Measurements from ENCODE around the gene KCTD2.
"Not testable (repeated sequence)": the region's sequence is repeated elsewhere in the genome, so short reads cannot be mapped to it uniquely, and the experiment has no call there.

Gene KCTD2

DNA sequence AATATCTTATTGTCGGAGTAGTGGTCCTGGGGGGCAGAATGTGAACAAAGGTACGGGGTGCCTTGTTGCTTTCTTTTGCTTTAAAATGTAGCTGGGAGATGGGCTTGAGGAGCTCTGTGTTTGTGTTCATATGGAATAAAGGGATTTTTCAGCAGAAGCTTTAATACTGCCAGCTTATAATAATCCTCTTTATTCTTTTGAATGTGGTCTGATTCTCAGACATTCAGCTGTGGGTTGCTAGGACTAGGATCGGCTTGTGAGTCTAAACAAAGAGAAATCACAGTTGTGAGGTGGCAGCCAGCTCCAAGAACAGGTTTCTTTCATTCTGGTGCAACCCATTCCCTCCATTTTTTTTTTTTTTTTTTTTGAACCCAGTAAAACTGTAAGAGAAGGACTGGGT is 27.3 kb upstream of the KCTD2 start:
- H3K4me3 ChIP-seq (ENCODE audit: control insufficient read depth, low read depth, low read length), result no peak overlapping the region
- DNase-seq (ENCODE audit: low read depth), result no peak
- TF ChIP-seq, protein P1, sequence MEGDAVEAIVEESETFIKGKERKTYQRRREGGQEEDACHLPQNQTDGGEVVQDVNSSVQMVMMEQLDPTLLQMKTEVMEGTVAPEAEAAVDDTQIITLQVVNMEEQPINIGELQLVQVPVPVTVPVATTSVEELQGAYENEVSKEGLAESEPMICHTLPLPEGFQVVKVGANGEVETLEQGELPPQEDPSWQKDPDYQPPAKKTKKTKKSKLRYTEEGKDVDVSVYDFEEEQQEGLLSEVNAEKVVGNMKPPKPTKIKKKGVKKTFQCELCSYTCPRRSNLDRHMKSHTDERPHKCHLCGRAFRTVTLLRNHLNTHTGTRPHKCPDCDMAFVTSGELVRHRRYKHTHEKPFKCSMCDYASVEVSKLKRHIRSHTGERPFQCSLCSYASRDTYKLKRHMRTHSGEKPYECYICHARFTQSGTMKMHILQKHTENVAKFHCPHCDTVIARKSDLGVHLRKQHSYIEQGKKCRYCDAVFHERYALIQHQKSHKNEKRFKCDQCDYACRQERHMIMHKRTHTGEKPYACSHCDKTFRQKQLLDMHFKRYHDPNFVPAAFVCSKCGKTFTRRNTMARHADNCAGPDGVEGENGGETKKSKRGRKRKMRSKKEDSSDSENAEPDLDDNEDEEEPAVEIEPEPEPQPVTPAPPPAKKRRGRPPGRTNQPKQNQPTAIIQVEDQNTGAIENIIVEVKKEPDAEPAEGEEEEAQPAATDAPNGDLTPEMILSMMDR (conservative IDR thresholded peaks at IDR 0.05; ENCODE audit: control insufficient read depth, insufficient read depth, low read depth, low read length), result no peak

DNA sequence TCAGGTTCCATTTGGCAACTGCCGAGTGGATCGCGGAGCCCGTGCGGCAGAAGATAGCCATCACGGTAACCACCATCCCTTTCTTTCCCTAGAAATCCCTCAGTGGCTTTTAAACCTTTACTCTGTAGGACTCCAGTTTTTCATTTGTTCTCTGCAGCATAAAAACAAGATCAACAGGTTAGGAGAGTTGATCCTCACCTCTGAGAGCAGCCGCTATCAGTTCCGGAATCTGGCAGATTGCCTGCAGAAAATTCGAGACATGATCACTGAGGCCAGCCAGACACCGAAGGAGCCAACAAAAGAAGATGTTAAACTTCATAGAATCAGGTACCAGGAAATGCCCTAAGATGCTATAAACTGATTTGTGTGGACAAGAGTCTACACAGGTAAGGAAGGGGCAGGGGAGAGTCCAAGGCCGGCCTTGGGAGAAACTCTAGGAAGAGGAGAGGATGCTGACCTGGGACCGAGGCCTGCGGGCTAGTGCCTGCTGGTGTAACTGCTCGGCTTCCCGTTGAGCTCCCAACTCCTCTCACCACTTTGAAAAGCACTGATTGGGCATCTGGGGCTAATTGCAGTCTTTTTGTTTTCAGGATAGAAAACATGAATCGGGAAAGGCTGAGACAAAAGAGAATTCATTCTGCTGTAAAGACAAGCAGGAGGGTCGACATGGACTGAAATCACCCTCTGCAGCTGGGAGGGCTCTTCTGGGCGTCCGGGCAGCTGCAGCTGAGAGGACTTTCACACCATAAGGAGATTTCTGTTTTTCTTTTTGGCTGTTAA is 26.5 kb upstream of the KCTD2 start:
- TF ChIP-seq, protein P1 (conservative IDR thresholded peaks at IDR 0.05; ENCODE audit: control insufficient read depth, insufficient read depth, low read depth, low read length), result no peak
- no peak overlapping the region for H3K4me3 ChIP-seq (ENCODE audit: control insufficient read depth, low read depth, low read length)
- no peak for DNase-seq (ENCODE audit: low read depth)

DNA sequence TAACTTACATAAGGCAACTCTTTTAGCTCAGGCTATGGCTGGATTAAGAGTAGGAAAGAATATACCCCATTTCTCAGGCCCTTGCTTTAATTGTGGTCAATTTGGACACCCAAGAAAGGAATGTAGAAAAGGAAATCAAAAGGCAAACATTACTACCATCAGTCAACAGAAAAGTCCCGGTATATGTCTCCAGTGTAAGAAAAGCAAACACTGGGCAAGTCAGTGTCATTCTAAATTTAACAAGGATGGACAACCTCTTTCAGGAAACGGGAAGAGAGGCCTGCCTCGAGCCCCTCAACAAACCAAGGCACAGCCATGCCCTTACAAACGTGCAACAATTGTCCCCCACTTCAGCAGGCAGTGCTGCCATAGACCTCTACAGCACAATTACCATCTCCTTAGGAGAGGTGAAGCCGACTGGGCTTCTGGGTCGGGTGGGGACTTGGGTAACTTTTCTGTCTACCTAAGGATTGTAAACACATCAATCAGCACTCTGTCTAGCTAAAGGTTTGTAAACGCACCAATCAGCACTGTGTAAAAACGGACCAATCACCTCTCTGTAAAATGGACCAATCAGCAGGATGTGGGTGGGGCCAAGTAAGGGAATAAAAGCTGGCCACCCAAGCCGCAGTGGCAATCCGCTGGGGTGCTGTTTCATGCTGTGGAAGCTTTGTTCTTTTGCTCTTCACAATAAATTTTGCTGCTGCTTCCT is 22.2 kb upstream of the KCTD2 start:
- no peak for DNase-seq (ENCODE audit: low read depth)
- TF ChIP-seq, protein P1 (conservative IDR thresholded peaks at IDR 0.05; ENCODE audit: control insufficient read depth, insufficient read depth, low read depth, low read length), result no peak
- H3K4me3 ChIP-seq (ENCODE audit: control insufficient read depth, low read depth, low read length), result no peak overlapping the region

DNA sequence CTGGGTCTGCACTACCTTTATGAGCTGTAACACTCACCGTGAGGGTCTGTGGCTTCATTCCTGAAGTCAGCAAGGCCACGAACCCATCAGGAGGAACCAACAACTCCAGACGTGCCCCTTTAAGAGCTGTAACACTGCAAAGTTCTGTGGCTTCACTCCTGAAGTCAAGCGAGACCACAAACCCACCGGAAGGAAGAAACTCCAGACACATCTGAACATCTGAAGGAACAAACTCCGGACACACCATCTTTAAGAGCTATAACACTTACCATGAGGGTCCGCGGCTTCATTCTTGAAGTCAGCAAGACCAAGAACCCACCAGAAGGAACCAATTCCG is 21.7 kb upstream of the KCTD2 start:
- not testable (repeated sequence) for DNase-seq (ENCODE audit: low read depth); H3K4me3 ChIP-seq (ENCODE audit: control insufficient read depth, low read depth, low read length)

DNA sequence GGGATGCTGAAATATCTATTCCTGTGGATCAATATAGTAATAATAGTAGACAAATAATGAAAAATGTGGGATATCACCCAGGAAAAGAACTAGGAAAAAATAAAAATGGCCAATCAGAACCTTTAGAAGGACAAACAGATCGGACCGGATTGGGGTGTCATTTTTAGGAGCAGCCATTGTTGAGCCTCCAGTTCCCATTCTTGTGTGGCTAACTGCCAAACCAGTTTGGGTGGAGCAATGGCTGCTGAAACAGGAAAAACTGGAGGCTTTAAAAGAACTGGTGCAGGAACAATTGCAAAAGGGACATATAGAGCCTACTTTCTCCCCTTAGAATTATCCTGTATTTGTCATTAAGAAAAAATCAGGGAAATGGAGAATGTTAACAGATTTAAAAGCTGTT is 20.4 kb upstream of the KCTD2 start:
- not testable (repeated sequence) for H3K4me3 ChIP-seq (ENCODE audit: control insufficient read depth, low read depth, low read length); DNase-seq (ENCODE audit: low read depth)

DNA sequence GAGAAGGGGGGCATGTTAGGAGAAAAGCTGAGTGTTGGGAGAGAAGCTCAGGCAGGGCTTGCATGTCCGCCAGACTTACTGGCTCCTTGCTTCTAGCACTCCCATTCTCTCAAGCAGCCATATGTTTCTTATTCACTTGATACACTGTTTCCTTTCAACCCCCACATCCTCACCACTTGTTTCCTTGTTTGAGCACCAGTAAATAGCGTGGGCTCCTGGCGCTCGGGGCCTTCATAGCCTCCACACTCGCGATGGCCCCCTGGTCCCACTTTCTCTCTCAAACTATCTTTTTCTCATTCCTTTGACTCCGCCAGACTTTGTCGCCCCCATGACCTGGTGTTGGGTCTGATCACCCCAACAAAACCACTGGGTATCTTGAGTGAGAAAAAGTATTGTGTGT is 16.9 kb upstream of the KCTD2 start:
- no peak overlapping the region for H3K4me3 ChIP-seq (ENCODE audit: control insufficient read depth, low read depth, low read length)
- no peak for DNase-seq (ENCODE audit: low read depth)
- TF ChIP-seq, protein P1 (conservative IDR thresholded peaks at IDR 0.05; ENCODE audit: control insufficient read depth, insufficient read depth, low read depth, low read length), result no peak

DNA sequence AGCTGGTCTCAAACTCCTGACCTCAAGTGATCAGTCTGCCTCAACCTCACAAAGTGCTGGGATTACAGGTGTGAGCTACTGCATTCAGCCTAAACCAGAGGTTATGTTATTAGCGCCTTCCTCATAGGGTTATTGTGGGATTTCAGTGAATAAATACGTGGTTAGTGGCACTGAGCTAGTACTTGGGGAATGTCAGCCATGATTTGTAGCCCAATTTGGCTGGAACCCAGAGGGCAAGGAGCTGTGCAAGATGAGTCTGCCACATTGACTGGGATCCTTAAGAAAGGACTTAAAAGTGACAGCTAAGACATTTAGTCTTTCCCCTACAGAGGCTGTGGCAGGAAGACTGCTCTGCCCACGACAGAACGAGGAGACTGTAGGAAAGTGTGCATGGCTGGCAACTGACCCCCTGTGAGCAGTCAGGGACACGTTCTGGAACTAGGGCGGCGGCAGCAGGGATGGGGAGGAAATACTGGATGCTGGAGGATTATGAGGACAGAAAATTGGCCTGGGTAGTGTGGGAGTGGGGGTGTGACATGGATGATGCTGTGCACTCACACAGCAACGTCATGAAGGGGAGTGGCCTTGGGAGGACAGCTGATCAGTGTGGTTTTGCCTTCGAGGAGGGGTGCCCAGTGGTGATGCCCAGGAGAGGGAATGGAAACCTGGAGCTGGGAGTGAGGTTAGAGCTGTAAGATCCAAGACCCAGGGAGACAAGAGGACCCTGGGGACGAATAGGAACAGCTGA is 14.9 kb upstream of the KCTD2 start:
- TF ChIP-seq, protein P1 (conservative IDR thresholded peaks at IDR 0.05; ENCODE audit: control insufficient read depth, insufficient read depth, low read depth, low read length), result no peak
- DNase-seq (ENCODE audit: low read depth), result peak; percentile 92
- H3K4me3 ChIP-seq (ENCODE audit: control insufficient read depth, low read depth, low read length), result peak overlapping the region; percentile 73
